Lower leg skin (tissue), 3 donors: ENCODE measurements around the gene MYO7A.

ENCODE experiments used
- POLR2A ChIP-seq, 2 donors: fragments of 450-650 bp; IDR thresholded peaks; one replicate each; pipeline ENCODE4 v1.6.1; 2016 to 2017; ENCODE audit warnings: antibody characterized with exemption in 2 of 2, mild to moderate bottlenecking in 1 of 2, moderate library complexity in 1 of 2
- TF ChIP-seq, protein P1 (sequence below), 3 donors: fragments of 450-650 bp; IDR thresholded peaks; one replicate each; pipeline ENCODE4 v1.5.1; 2016; ENCODE audit warnings: antibody characterized with exemption in 3 of 3, mild to moderate bottlenecking in 3 of 3, moderate library complexity in 2 of 3

- TF ChIP-seq, protein P1, sequence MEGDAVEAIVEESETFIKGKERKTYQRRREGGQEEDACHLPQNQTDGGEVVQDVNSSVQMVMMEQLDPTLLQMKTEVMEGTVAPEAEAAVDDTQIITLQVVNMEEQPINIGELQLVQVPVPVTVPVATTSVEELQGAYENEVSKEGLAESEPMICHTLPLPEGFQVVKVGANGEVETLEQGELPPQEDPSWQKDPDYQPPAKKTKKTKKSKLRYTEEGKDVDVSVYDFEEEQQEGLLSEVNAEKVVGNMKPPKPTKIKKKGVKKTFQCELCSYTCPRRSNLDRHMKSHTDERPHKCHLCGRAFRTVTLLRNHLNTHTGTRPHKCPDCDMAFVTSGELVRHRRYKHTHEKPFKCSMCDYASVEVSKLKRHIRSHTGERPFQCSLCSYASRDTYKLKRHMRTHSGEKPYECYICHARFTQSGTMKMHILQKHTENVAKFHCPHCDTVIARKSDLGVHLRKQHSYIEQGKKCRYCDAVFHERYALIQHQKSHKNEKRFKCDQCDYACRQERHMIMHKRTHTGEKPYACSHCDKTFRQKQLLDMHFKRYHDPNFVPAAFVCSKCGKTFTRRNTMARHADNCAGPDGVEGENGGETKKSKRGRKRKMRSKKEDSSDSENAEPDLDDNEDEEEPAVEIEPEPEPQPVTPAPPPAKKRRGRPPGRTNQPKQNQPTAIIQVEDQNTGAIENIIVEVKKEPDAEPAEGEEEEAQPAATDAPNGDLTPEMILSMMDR (IDR thresholded peaks at IDR 0.05): no peak
- no peak for TF ChIP-seq POLR2A (IDR thresholded peaks at IDR 0.05)
These were observed 10.0 kb upstream of the MYO7A start for GRCh38 chr11:77118086-77118485.
